HepG2 (cell line): ENCODE measurements around the gene TMEM50B. TPM values are rescaled to one million over a fixed set of nuclear protein-coding genes. Genes with fewer than 3 reads are reported as not detected.
A peak's percentile ranks its signal among the peaks of the same experiment; 100 is the strongest.

Experiments used
- ATF4 ChIP-seq, 2 experiments: fragments of 450-650 bp in 1 of 2; sonication (generic) in 1 of 2; formaldehyde crosslinking; IDR thresholded peaks; 2 replicates each; pipeline versions ENCODE4 v1.5.0 to v1.8.0; 2020 to 2022; ENCODE audit warnings: mild to moderate bottlenecking in 1 of 2, missing genetic modification reagents in 1 of 2
- BATF2 ChIP-seq: sonication (generic); formaldehyde crosslinking; IDR thresholded peaks from 2 replicates; pipeline ENCODE4 v1.8.0; 2022; ENCODE audit warnings: mild to moderate bottlenecking, missing genetic modification reagents, moderate library complexity
- ETV5 ChIP-seq: IDR thresholded peaks from 2 replicates; pipeline ENCODE4 v1.6.1; 2018; ENCODE audit warnings: missing biosample characterization, missing genetic modification reagents, inconsistent platforms, borderline replicate concordance
- GTF2F1 ChIP-seq: fragments of 150-350 bp; IDR thresholded peaks from 2 replicates; pipeline ENCODE4 v1.6.1; 2014; ENCODE audit warnings: low read length
- HOXD1 ChIP-seq: sonication (generic); formaldehyde crosslinking; IDR thresholded peaks from 2 replicates; pipeline ENCODE4 v1.5.0; 2020; ENCODE audit warnings: missing genetic modification reagents
- KAT8 ChIP-seq: IDR thresholded peaks from 2 replicates; pipeline ENCODE4 v1.6.1; 2016; ENCODE audit warnings: missing genetic modification reagents, missing compliant biosample characterization
- MED1 ChIP-seq: sonication (generic); formaldehyde crosslinking; IDR thresholded peaks from 2 replicates; pipeline ENCODE4 v1.4.0; 2020; ENCODE audit warnings: missing genetic modification reagents
- NFE2 ChIP-seq: sonication (generic); formaldehyde crosslinking; IDR thresholded peaks from 2 replicates; pipeline ENCODE4 v1.4.0; 2020; ENCODE audit warnings: missing genetic modification reagents
- PRPF4 ChIP-seq: fragments of 200-400 bp; formaldehyde crosslinking; IDR thresholded peaks from 2 replicates; pipeline ENCODE4 v1.6.1; 2016; ENCODE audit warnings: low read length, low read depth; ENCODE audit not compliant: poor library complexity, severe bottlenecking
- RAD21 ChIP-seq: fragments of 450-650 bp; formaldehyde crosslinking; IDR thresholded peaks from 2 replicates; pipeline ENCODE4 v1.5.0; 2020; ENCODE audit warnings: mild to moderate bottlenecking
- RARG ChIP-seq: sonication (generic); formaldehyde crosslinking; IDR thresholded peaks from 2 replicates; pipeline ENCODE4 v1.4.0; 2020; ENCODE audit warnings: low read depth, mild to moderate bottlenecking, missing genetic modification reagents
- REL ChIP-seq: sonication (generic); formaldehyde crosslinking; conservative IDR thresholded peaks from 2 replicates; pipeline ENCODE4 v1.8.0; 2022; ENCODE audit warnings: mild to moderate bottlenecking, missing genetic modification reagents, moderate library complexity
- SOX13 ChIP-seq, 3 experiments: fragments of 450-650 bp in 1 of 3; sonication (generic) in 1 of 3; formaldehyde crosslinking in 1 of 3; IDR thresholded peaks in 2 of 3; conservative IDR thresholded peaks in 1 of 3; 2 replicates each; pipeline versions ENCODE4 v1.5.0 to v1.6.1; 2016 to 2020; ENCODE audit warnings: antibody characterized with exemption in 1 of 3, mild to moderate bottlenecking in 1 of 3, missing compliant biosample characterization in 1 of 3, missing genetic modification reagents in 1 of 3, moderate library complexity in 1 of 3
- STAG1 ChIP-seq: sonication (generic); formaldehyde crosslinking; IDR thresholded peaks from 2 replicates; pipeline ENCODE4 v1.4.0; 2020; ENCODE audit warnings: missing genetic modification reagents
- TBP ChIP-seq: sonication (generic); formaldehyde crosslinking; IDR thresholded peaks from 2 replicates; pipeline ENCODE4 v1.5.0; 2020; ENCODE audit warnings: missing genetic modification reagents
- ZFX ChIP-seq: sonication (generic); formaldehyde crosslinking; IDR thresholded peaks from 2 replicates; pipeline ENCODE4 v1.4.0; 2020; ENCODE audit warnings: mild to moderate bottlenecking, low read depth, missing genetic modification reagents, moderate library complexity
- ZNF12 ChIP-seq: sonication (generic); formaldehyde crosslinking; IDR thresholded peaks from 2 replicates; pipeline ENCODE4 v1.5.0; 2020; ENCODE audit warnings: missing genetic modification reagents
- ZNF224 ChIP-seq: sonication (generic); formaldehyde crosslinking; IDR thresholded peaks from 2 replicates; pipeline ENCODE4 v1.5.0; 2020; ENCODE audit warnings: mild to moderate bottlenecking, missing genetic modification reagents
- ZNF260 ChIP-seq: sonication (generic); formaldehyde crosslinking; IDR thresholded peaks from 2 replicates; pipeline ENCODE4 v1.4.0; 2020; ENCODE audit warnings: missing genetic modification reagents, low read depth, mild to moderate bottlenecking, borderline replicate concordance
- ZNF564 ChIP-seq: sonication (generic); formaldehyde crosslinking; IDR thresholded peaks from 2 replicates; pipeline ENCODE4 v1.8.1; 2023; ENCODE audit warnings: mild to moderate bottlenecking, missing genetic modification reagents
- polyA plus RNA-seq, 8 experiments: library from polyadenylated mRNA; depleted of rRNA in 3 of 8; stranded (reverse) in 7 of 8; unstranded in 1 of 8; fragments of >200 nt; fragmentation: Illumina TruSeq in 4 of 8; extraction: Trizol in 4 of 8; gene quantifications; 2 replicates each; pipeline versions ENCODE4 v1.2.1 to v1.2.3, GENCODE V29; 2011 to 2016; ENCODE audit warnings: low read depth in 4 of 8, missing spikeins in 1 of 8, mixed read lengths in 1 of 8; ENCODE audit not compliant: insufficient read depth in 1 of 8
- total RNA-seq, 5 experiments: library from RNA; depleted of rRNA; stranded (reverse); fragments of >200 nt; fragmentation: Illumina TruSeq; extraction: Trizol; gene quantifications; 2 replicates each; pipeline ENCODE4 v1.2.3, GENCODE V29; 2016; ENCODE audit warnings: low read depth in 1 of 5
- TF ChIP-seq, protein P1 (sequence below): sonication (generic); formaldehyde crosslinking; IDR thresholded peaks from 2 replicates; pipeline ENCODE4 v1.9.0; 2021; ENCODE audit warnings: missing genetic modification reagents, borderline replicate concordance

TMEM50B gene
- total and polyA plus RNA-seq, 2 of the 13 experiments (the other 11 are each of a cell fraction or from before 2014, with no cell fraction given) = 29.9 to 46.3 TPM

GRCh38 chr21:33479679-33480480, at the start of gene TMEM50B (continued):
- TF ChIP-seq, protein P1, sequence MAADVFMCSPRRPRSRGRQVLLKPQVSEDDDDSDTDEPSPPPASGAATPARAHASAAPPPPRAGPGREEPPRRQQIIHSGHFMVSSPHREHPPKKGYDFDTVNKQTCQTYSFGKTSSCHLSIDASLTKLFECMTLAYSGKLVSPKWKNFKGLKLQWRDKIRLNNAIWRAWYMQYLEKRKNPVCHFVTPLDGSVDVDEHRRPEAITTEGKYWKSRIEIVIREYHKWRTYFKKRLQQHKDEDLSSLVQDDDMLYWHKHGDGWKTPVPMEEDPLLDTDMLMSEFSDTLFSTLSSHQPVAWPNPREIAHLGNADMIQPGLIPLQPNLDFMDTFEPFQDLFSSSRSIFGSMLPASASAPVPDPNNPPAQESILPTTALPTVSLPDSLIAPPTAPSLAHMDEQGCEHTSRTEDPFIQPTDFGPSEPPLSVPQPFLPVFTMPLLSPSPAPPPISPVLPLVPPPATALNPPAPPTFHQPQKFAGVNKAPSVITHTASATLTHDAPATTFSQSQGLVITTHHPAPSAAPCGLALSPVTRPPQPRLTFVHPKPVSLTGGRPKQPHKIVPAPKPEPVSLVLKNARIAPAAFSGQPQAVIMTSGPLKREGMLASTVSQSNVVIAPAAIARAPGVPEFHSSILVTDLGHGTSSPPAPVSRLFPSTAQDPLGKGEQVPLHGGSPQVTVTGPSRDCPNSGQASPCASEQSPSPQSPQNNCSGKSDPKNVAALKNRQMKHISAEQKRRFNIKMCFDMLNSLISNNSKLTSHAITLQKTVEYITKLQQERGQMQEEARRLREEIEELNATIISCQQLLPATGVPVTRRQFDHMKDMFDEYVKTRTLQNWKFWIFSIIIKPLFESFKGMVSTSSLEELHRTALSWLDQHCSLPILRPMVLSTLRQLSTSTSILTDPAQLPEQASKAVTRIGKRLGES (CRISPR knock-in tag) = peak; percentile 29; the same call in 1 of the 2 replicates
- no peak for TF ChIP-seq ZNF260 (CRISPR knock-in tag)
- peak; percentile 50; the same call in 1 of the 2 replicates for TF ChIP-seq HOXD1 (CRISPR knock-in tag)
- TF ChIP-seq GTF2F1 = no peak
- peak in 1 of 2 experiments; percentile 59; a peak in 1 of 4 replicates for TF ChIP-seq ATF4 (CRISPR knock-in tag; IDR thresholded peaks at IDR 0.05)
- no peak for TF ChIP-seq RARG (CRISPR knock-in tag)
- no peak for TF ChIP-seq PRPF4
- TF ChIP-seq SOX13 (IDR thresholded peaks at IDR 0.05) = 0 out of 2 replicates have a peak, but pooled peaks have one; percentile 8
- TF ChIP-seq SOX13 (CRISPR knock-in tag; conservative IDR thresholded peaks at IDR 0.05 in 1 of 2, IDR thresholded peaks at IDR 0.05 in 1 of 2) = peak in 1 of 2 experiments; percentile 20; a peak in 1 of 4 replicates
- peak; percentile 32 for TF ChIP-seq MED1
- peak; percentile 86 for TF ChIP-seq ZNF564
- TF ChIP-seq RAD21 (CRISPR knock-in tag) = peak; percentile 83
- TF ChIP-seq ETV5 = peak; percentile 59; the same call in 1 of the 2 replicates
- peak; percentile 47 for TF ChIP-seq STAG1 (CRISPR knock-in tag)
- TF ChIP-seq KAT8 (CRISPR knock-in tag) = peak; percentile 68
- TF ChIP-seq ZNF12 (CRISPR knock-in tag) = peak; percentile 97
- TF ChIP-seq NFE2 (CRISPR knock-in tag) = no peak
- 0 out of 2 replicates have a peak, but pooled peaks have one; percentile 40 for TF ChIP-seq ZNF224 (CRISPR knock-in tag)
- 0 out of 2 replicates have a peak, but pooled peaks have one; percentile 46 for TF ChIP-seq REL (CRISPR knock-in tag)
- TF ChIP-seq TBP (CRISPR knock-in tag) = 0 out of 2 replicates have a peak, but pooled peaks have one; percentile 78
- peak; percentile 91 for TF ChIP-seq ZFX (CRISPR knock-in tag)
- TF ChIP-seq BATF2 (CRISPR knock-in tag) = peak; percentile 35; the same call in 1 of the 2 replicates
